Gastrocnemius medialis (tissue), 4 donors: ENCODE results near the gene WIZ. TPM values are rescaled to one million over a fixed set of nuclear protein-coding genes. Genes with fewer than 3 reads are reported as not detected.
A peak's percentile ranks its signal among the peaks of the same experiment; 100 is the strongest.

Source experiments
- ATAC-seq, 2 donors: fragments of 150-250 bp; one replicate each; pipeline ENCODE4 v1.9.1; 2016
- DNase-seq, 2 donors: peaks; one replicate each; pipeline ENCODE4 v3.0.0-alpha.2; 2019
- H3K27ac ChIP-seq, 4 donors: fragments of 200-600 bp; sonication (generic); 1 replicate in 1 of 4; 2 replicates in 3 of 4; pipeline ENCODE4 v1.5.1; 2016 to 2018; ENCODE audit warnings: mild to moderate bottlenecking in 2 of 4, moderate library complexity in 1 of 4
- H3K27me3 ChIP-seq, 3 donors: fragments of 200-600 bp; sonication (generic) in 2 of 3; 1 replicate in 1 of 3; 2 replicates in 2 of 3; pipeline versions ENCODE4 v1.5.1 to v1.6.0; 2016 to 2019; ENCODE audit warnings: mild to moderate bottlenecking in 1 of 3, moderate library complexity in 1 of 3
- H3K36me3 ChIP-seq, 2 donors: fragments of 200-600 bp; sonication (generic) in 1 of 2; one replicate each; pipeline ENCODE4 v1.5.1; 2017 to 2018
- H3K4me1 ChIP-seq, 2 donors: fragments of 200-600 bp; sonication (generic) in 1 of 2; one replicate each; pipeline ENCODE4 v1.5.1; 2016 to 2017; ENCODE audit warnings: mild to moderate bottlenecking in 2 of 2
- H3K4me3 ChIP-seq, 4 donors: fragments of 200-600 bp; sonication (generic) in 3 of 4; 1 replicate in 1 of 4; 2 replicates in 3 of 4; pipeline ENCODE4 v1.5.1; 2016 to 2019; ENCODE audit warnings: mild to moderate bottlenecking in 2 of 4
- H3K9me3 ChIP-seq, 3 donors: fragments of 200-600 bp; sonication (generic) in 2 of 3; 1 replicate in 1 of 3; 2 replicates in 2 of 3; pipeline ENCODE4 v1.5.1; 2016 to 2019
- CTCF ChIP-seq, 5 experiments: fragments of 450-650 bp in 3 of 5; fragments of 200-600 bp in 2 of 5; sonication (generic) in 2 of 5; IDR thresholded peaks in 4 of 5; conservative IDR thresholded peaks in 1 of 5; 1 replicate in 4 of 5; 2 replicates in 1 of 5; pipeline ENCODE4 v1.5.1; 2016 to 2019; ENCODE audit warnings: antibody characterized with exemption in 5 of 5, mild to moderate bottlenecking in 3 of 5, moderate library complexity in 3 of 5
- POLR2A ChIP-seq, 2 donors: fragments of 450-650 bp; IDR thresholded peaks; one replicate each; pipeline ENCODE4 v1.6.1; 2017; ENCODE audit warnings: antibody characterized with exemption in 2 of 2, mild to moderate bottlenecking in 2 of 2, moderate library complexity in 2 of 2
- in situ Hi-C, 4 donors: fragments of 200-750 bp; cut with MboI; loops; one replicate each; pipeline versions ENCODE4 v1.15.0 to v1.8.0; 2017; ENCODE audit warnings: low sequenced_read_pairs in 4 of 4
- intact Hi-C: fragments of 100-400 bp; cut with DNase I; formaldehyde crosslinking; loops from one replicate; pipeline ENCODE4 v1.15.1; 2023; ENCODE audit warnings: low total_unique reads
- total RNA-seq, 4 donors: library from RNA; depleted of rRNA; stranded (reverse); fragments of >200 nt; gene quantifications; one replicate each; pipeline versions ENCODE4 v1.1.0 to v1.2.3, GENCODE V29; 2016

The WIZ gene
- total RNA-seq, 4 donors from 2014 or later: 28.0 to 40.6 (median 32.5) TPM

DNA sequence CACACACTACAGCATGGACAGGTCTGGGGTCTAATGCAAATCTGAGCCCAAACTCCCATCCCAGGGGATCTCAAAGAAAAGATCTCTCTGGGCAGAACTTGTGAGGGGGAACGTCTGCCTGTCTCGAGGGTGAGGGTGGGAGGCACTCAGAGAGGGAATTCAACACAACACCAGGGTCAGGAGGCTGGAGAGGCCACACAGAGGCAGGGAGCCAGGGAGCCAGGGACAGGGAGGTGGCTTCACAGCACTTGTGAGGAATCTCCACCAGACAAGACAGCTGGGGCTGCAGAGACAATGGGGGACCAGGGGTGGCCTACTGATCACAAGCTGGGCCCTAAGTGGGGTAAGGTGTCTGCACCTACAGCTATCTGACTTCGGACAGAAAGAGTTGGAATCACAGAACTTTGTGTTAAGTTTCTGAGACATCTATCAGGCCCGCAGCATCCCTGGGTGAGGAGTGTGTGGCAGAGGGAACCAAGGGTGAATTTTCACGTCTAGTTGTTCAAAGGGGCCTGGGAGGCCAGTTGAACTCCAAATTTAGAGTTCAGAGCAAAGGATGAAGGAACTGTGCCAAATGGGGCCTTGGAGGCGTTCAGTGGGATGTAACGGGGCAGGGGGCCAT is 18.2 kb downstream of the WIZ start:
- H3K9me3 ChIP-seq: no peaks in the 10 kb centered on the region
- H3K4me1 ChIP-seq: peaks cover 17 to 18% of the 10 kb centered on the region in 2 donors
- in situ Hi-C loops: loop anchor here in 2 of 4 donors (10.0 to 25.0 kb wide), 2 partner anchors 57 to 169 kb away; partner anchors contain the start of gene AKAP8 (in 1 of the 2)
- peak overlapping the region; percentile 77 to 98 (median 90) for H3K4me3 ChIP-seq
- TF ChIP-seq POLR2A (IDR thresholded peaks at IDR 0.05) (no peak), CTCF (IDR thresholded peaks at IDR 0.05 in 4 of 5, conservative IDR thresholded peaks at IDR 0.05 in 1 of 5) (no peak)
- intact Hi-C loops: loop anchor here (1.0 to 2.0 kb wide), 2 partner anchors 12 to 15 kb away; no protein-coding TSS in a partner anchor
- no peak for DNase-seq
- ATAC-seq: no peak
- H3K27me3 ChIP-seq: no peaks in the 10 kb centered on the region
- H3K36me3 ChIP-seq: peaks cover 0 to 16% of the 10 kb centered on the region in 2 donors
- peak overlapping the region; percentile 77 to 90 (median 87) for H3K27ac ChIP-seq

DNA sequence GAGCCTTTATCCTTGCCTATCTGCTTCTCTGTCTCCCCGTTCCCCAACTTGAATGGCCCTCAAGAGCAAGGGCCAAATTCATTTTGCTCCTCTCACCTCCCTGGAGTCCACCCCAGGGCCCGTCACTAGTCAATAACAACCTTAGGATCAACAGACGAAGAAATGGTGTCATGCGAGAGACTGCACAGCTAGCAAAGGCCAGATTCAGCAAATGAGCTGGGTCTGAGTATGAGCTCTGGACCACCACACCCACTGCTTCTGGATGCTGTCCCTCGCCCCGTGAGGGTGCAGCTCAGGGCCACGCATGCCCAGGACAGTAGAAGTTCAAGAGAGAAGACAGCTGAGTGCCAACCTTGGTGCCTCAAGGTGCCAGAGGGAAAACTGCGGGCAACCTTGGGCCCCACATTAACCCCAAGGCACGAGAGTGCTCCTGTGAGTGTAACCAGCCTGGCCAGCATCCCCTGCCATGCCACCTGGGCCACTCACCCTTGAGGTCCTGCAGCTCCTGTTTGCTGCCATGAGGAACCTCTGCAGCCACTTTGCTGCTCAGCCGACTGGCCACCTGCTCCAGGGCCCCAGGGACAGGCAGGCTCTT is 19.1 kb downstream of the WIZ start:
- ATAC-seq (no peak), DNase-seq (no peak)
- Histone ChIP-seq H3K4me3 (peak overlapping the region; percentile 77 to 98 (median 90)), H3K27ac (peak overlapping the region in 2 of 4 donors; percentile 77 to 90), H3K9me3 (no peaks in the 10 kb centered on the region), H3K36me3 (peaks cover 0 to 21% of the 10 kb centered on the region in 2 donors), H3K27me3 (no peaks in the 10 kb centered on the region), H3K4me1 (peaks cover 17 to 18% of the 10 kb centered on the region in 2 donors)
- in situ Hi-C loops (loop anchor here in 2 of 4 donors (10.0 to 25.0 kb wide), 2 partner anchors 56 to 168 kb away; partner anchors contain the start of gene AKAP8 (in 1 of the 2)), intact Hi-C loops (no loop called here)
- TF ChIP-seq CTCF (IDR thresholded peaks at IDR 0.05 in 4 of 5, conservative IDR thresholded peaks at IDR 0.05 in 1 of 5) (no peak), POLR2A (IDR thresholded peaks at IDR 0.05) (no peak)

DNA sequence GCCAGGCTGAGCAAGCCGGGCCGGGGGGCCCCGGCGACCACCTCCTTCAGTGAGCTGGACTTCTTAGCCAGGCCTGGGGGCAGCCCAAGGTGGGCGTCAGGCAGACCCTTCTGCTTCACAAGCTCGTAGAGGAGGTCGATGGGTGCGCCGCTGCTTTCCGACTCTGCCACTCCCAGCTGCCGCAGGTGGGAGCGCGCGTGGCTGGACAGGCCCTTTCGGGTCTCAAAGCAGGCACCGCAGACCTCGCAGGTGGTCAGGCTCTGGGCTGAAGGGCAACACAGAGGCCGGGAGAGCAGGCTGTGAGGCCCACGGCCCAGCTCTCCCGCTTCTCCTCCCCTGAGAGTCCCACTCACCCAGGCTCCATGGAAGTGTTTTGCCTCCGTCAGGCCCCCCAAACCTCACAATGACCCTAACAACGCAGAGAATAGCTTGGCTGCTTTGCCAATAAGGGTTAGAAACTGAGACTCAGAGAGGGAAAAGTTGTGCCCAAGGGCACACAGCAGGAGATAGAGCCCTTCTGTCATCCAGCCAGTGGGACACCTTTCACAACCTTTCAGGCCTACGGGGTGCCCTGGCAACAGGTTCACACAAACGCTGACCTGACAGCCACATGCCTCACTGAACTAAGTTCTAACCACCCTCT is 19.8 kb downstream of the WIZ start:
- H3K27ac ChIP-seq: no peak overlapping the region
- no peaks in the 10 kb centered on the region for H3K27me3 ChIP-seq
- ATAC-seq (no peak), DNase-seq (no peak)
- H3K36me3 ChIP-seq: peaks cover 0 to 27% of the 10 kb centered on the region in 2 donors
- peaks cover 17 to 18% of the 10 kb centered on the region in 2 donors for H3K4me1 ChIP-seq
- intact Hi-C loops (no loop called here), in situ Hi-C loops (loop anchor here in 2 of 4 donors (10.0 to 25.0 kb wide), 2 partner anchors 55 to 168 kb away; partner anchors contain the start of gene AKAP8 (in 1 of the 2))
- no peak for TF ChIP-seq CTCF (IDR thresholded peaks at IDR 0.05 in 4 of 5, conservative IDR thresholded peaks at IDR 0.05 in 1 of 5)
- TF ChIP-seq POLR2A (IDR thresholded peaks at IDR 0.05): no peak
- no peak overlapping the region for H3K4me3 ChIP-seq
- H3K9me3 ChIP-seq: no peaks in the 10 kb centered on the region

DNA sequence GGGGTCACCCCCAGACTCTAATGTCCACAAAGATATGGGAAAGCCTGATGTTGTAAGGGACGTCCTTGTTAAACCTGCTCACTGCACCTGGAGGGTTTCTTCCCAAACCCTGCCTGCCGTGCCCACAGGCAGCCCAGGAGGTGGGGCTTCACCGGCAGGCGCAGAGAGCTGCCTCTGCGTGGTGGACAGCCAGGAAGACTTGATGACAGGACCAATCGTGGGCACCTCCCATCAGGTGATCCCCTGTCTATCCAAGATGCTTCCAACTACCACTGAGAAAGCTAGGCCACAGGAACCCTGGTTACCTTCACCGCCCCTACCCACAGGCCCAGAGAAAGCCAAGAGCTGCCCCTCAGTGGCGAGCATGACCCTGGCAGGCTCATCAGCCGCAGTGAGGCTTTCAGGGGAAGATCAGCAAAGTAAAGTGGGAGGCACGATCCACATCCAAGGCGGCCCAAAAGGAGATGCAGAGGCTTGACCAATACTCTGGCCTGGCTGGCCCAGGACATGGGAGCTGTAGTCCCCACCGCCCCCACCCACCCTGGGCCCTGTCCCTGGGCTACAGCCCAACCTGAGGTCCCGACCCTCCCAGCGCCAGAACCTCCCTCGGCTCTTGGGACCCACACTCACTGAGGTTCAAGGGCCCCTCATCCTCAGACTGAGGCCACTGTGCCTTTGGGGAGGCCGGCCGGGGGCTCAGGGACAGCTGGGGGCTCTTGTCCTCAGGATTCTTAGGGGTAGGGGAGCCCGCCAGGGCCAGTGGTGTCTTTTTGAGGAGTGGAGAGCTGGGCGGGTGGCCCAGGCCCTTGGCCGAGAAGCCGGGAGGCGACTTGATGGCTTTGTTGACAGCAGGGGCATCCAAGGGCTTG is 20.6 kb downstream of the WIZ start:
- ATAC-seq (no peak), DNase-seq (no peak)
- Histone ChIP-seq H3K36me3 (peaks cover 0 to 33% of the 10 kb centered on the region in 2 donors), H3K27me3 (no peaks in the 10 kb centered on the region), H3K9me3 (no peaks in the 10 kb centered on the region), H3K27ac (no peak overlapping the region), H3K4me3 (no peak overlapping the region), H3K4me1 (peaks cover 17 to 18% of the 10 kb centered on the region in 2 donors)
- TF ChIP-seq CTCF (IDR thresholded peaks at IDR 0.05 in 4 of 5, conservative IDR thresholded peaks at IDR 0.05 in 1 of 5): no peak
- TF ChIP-seq POLR2A (IDR thresholded peaks at IDR 0.05): no peak
- in situ Hi-C loops: loop anchor here in 2 of 4 donors (25.0 kb wide), 1 partner anchor 167 kb away; no protein-coding TSS in a partner anchor
- intact Hi-C loops: no loop called here
